ENCODE results near the gene SPOCK3. TPM values are rescaled to one million over a fixed set of nuclear protein-coding genes. Genes with fewer than 3 reads are reported as not detected.

SPOCK3 gene
- total and polyA plus RNA-seq, 10 of the 15 experiments (the other 5 are each of a cell fraction or from before 2014, with no cell fraction given): 0.06 to 0.39 (median 0.09) TPM; not detected in 5

GRCh38 chr4:166924424-166924823 lies 309.9 kb downstream of the SPOCK3 start:
- CTCF ChIA-PET: no interaction called here
- intact Hi-C loops (cut with micrococcal nuclease; ENCODE audit: unreplicated experiment): no loop called here
- SMC1A ChIA-PET (ENCODE audit: uncharacterized antibody, unreplicated experiment): no interaction called here
- no peak for ATAC-seq
- RAD21 ChIA-PET (ENCODE audit: unreplicated experiment): no interaction called here
- Histone ChIP-seq H2AFZ (ENCODE audit: control insufficient read depth, low read depth, low read length) (no peak overlapping the region; the same call in 1 of the 2 replicates), H3K4me2 (ENCODE audit: control insufficient read depth, insufficient read depth) (no peak overlapping the region), H3K9ac (ENCODE audit: control insufficient read depth, insufficient read depth, low read length) (no peak overlapping the region), H3K36me3 (ENCODE audit: control insufficient read depth in 2 of 2, insufficient read depth in 2 of 2, low read length in 1 of 2) (no peaks in the 10 kb centered on the region), H3K9me3 (replicated peaks; ENCODE audit: control insufficient read depth, insufficient read depth, low read length) (no peaks in the 10 kb centered on the region; the same call in 1 of the 3 replicates), H4K20me1 (ENCODE audit: control insufficient read depth, insufficient read depth) (no peaks in the 10 kb centered on the region), H3K4me1 (ENCODE audit: control insufficient read depth, insufficient read depth, low read length) (no peaks in the 10 kb centered on the region), H3K79me2 (ENCODE audit: control insufficient read depth, insufficient read depth, low read length) (no peaks in the 10 kb centered on the region), H3K27me3 (replicated peaks in 1 of 2; ENCODE audit: control insufficient read depth in 2 of 2, insufficient read depth in 2 of 2, low read length in 1 of 2) (no peaks in the 10 kb centered on the region), H3K4me3 (no peak overlapping the region), H3K27ac (ENCODE audit: control insufficient read depth, insufficient read depth) (no peak overlapping the region)
- in situ Hi-C loops (cut with MboI): no loop called here
- no TSS peak for BruUV-seq (replicated peaks)
- no peak for FAIRE-seq
- DNase-seq (ENCODE audit: low read depth, low spot score): no peak
- WGBS (ENCODE audit: insufficient coverage, insufficient replicate concordance, low lambda C conversion rate, missing lambda C conversion rate): 22% methylated on average over 3 of the region's 3 CpGs
- no peak for TF ChIP-seq MTA3 (IDR thresholded peaks at IDR 0.05; ENCODE audit: borderline replicate concordance, low read length)
- POLR2A ChIA-PET: no interaction called here

GRCh38 chr4:166913926-166914325 lies 320.4 kb downstream of the SPOCK3 start:
- H3K9ac ChIP-seq (ENCODE audit: control insufficient read depth, insufficient read depth, low read length): no peak overlapping the region
- no peak for DNase-seq (ENCODE audit: low read depth, low spot score)
- BruUV-seq (replicated peaks): no TSS peak
- H2AFZ ChIP-seq (ENCODE audit: control insufficient read depth, low read depth, low read length): peak overlapping the region; percentile 4; the same call in 1 of the 2 replicates
- H3K79me2 ChIP-seq (ENCODE audit: control insufficient read depth, insufficient read depth, low read length): no peaks in the 10 kb centered on the region
- ChIA-PET SMC1A (ENCODE audit: uncharacterized antibody, unreplicated experiment) (interaction anchor here (0.7 kb wide), 1 partner anchor 97 kb away, joined by 3 read pairs; no protein-coding TSS in a partner anchor), POLR2A (no interaction called here), CTCF (no interaction called here), RAD21 (ENCODE audit: unreplicated experiment) (no interaction called here)
- H3K4me3 ChIP-seq: no peak overlapping the region
- H3K27me3 ChIP-seq (replicated peaks in 1 of 2; ENCODE audit: control insufficient read depth in 2 of 2, insufficient read depth in 2 of 2, low read length in 1 of 2): no peaks in the 10 kb centered on the region
- H3K9me3 ChIP-seq (replicated peaks; ENCODE audit: control insufficient read depth, insufficient read depth, low read length): no peaks in the 10 kb centered on the region
- H3K36me3 ChIP-seq (ENCODE audit: control insufficient read depth in 2 of 2, insufficient read depth in 2 of 2, low read length in 1 of 2): no peaks in the 10 kb centered on the region
- 47% methylated on average over 4 of the region's 4 CpGs for WGBS (ENCODE audit: insufficient coverage, insufficient replicate concordance, low lambda C conversion rate, missing lambda C conversion rate)
- no peak for ATAC-seq
- H4K20me1 ChIP-seq (ENCODE audit: control insufficient read depth, insufficient read depth): no peaks in the 10 kb centered on the region
- TF ChIP-seq RELA (IDR thresholded peaks at IDR 0.05; ENCODE audit: borderline replicate concordance, partially characterized antibody): no peak
- TF ChIP-seq MEF2A (IDR thresholded peaks at IDR 0.05; ENCODE audit: insufficient read depth, low read depth, low read length): no peak
- no peak overlapping the region for H3K27ac ChIP-seq (ENCODE audit: control insufficient read depth, insufficient read depth)
- no peaks in the 10 kb centered on the region for H3K4me1 ChIP-seq (ENCODE audit: control insufficient read depth, insufficient read depth, low read length)
- FAIRE-seq: no peak
- intact Hi-C loops (cut with micrococcal nuclease; ENCODE audit: unreplicated experiment): no loop called here
- H3K4me2 ChIP-seq (ENCODE audit: control insufficient read depth, insufficient read depth): no peak overlapping the region
- in situ Hi-C loops (cut with MboI): no loop called here

Data from GM12878 (cell line).